HG03571 (cell line): ENCODE measurements around the gene SEC14L3.

Experiments used
- ATAC-seq: cut with Tn5 transposase; IDR thresholded peaks from one replicate; pipeline ENCODE4 v1.9.1; 2021; ENCODE audit not compliant: unreplicated experiment

Gene SEC14L3

GRCh38 chr22:30445438-30446145 is 26.2 kb downstream of the SEC14L3 start:
- ATAC-seq, result no peak

DNA sequence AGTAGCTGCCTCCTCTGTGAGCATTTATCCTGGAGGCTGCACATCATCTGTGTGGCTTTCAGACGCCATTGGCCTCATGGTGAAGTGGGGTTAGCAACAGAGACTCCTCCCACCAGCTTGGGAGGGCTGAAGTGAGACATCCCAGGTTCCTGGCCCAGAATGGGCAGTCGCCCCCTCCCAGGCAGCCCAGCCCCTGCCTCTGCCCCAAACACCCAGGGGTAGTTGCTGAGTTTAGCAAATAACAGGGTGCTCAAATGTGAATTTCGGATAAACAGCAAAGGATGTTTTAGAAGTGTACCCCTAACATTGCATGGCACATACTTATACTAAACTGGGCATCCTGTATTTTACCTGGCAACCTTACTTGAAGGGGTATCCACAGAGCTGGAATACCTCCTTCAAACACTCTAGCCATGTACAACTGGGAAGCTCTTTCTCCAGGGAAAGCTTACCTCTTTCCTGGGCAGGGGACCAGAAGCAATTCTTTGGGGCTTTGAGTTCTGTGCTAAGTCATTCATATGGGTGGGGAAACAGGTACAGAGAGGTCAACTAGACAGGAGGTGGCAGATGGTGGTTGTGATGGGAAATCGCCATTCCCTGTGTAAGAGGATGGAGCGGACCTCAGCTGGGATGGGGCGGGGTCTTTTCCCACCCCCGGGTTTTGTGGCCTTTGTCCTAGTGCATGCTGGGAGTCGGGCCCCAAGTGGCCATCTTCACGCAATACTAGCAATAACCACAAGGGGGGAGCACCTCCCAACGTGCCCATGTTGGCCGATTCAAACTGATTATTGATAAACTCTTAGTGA is 27.0 kb downstream of the SEC14L3 start:
- no peak for ATAC-seq

- no peak for ATAC-seq
Observed at GRCh38 chr22:30441088-30441487, 30.7 kb downstream of the SEC14L3 start.

DNA sequence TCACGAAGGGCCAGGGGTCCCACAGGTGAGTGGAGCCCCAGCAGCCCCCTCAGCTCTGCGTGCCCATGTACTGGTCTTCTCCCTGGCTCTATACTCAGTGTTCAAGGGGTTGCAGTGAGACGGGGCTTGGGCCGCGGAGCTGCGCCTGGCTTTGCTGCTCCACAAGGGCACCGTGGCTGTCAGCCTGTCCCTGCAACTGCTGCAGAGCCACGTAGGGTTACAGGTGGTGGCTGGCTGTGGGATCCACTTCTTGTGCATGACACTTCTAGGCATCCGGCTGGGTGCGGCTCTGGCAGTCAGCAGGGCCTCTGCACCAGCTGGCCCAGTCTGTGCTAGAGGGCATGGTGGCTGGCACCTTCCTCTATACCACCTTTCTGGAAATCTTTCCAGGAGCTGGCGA is 32.0 kb downstream of the SEC14L3 start:
- no peak for ATAC-seq

DNA sequence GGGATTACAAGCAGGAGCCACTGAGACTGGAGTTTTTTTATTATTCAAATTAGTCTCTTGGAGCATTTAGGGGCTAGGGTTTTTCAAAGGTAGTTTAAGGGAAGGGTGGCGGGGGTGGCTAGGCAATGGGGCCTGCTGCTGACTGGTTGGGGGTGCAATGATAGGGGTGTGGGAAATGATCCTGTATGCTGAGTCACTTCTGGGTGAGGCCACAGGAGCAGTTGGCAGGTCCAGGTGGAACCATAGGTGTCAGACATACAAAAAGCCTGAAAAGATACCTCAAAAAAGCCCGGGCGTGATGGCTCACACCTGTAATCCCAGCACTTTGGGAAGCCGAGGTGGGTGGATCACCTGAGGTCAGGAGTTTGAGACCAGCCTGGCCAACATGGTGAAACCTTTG is 32.6 kb downstream of the SEC14L3 start:
- ATAC-seq, result no peak

DNA sequence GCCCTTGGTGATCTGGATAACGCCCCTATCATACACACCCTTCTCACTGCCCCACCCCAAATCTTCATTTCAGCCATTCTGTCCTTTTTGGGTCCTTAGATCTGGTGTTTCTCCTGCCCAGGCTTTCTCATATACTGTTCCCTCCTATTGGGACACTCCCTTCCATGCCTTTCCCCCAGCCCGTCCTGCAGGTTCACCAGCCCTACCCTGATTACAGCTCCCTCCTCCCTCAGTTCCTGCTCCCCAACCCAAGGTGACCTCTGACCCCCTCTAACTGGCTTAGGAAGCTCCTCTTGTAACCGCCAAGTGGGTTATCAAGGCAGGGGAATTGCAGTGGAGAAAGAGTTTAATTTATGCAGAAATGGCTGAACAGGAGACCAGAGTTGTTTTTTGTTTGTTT is 33.3 kb downstream of the SEC14L3 start:
- no peak for ATAC-seq

DNA sequence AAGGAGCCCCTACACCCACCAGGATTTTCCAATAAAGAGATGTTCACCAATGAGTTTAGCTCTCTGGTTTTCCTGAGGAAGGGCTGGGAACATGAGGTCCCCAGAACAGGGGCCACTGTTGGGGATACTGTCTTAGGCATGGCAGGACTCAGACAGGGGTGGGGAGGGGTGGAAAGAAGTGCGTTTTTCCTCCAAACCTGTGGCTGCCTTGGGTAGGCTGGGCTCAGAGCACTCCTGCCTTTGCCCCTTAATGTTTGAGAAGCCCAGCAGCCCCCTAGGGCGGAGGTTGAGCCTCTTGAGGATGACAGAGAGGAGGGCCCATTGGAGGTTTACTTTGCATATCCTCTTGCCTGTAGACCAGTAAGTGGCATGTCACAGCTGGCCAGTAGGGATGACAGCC is 35.6 kb downstream of the SEC14L3 start:
- ATAC-seq, result no peak

GRCh38 chr22:30435674-30436126 is 36.1 kb downstream of the SEC14L3 start:
- ATAC-seq, result no peak

DNA sequence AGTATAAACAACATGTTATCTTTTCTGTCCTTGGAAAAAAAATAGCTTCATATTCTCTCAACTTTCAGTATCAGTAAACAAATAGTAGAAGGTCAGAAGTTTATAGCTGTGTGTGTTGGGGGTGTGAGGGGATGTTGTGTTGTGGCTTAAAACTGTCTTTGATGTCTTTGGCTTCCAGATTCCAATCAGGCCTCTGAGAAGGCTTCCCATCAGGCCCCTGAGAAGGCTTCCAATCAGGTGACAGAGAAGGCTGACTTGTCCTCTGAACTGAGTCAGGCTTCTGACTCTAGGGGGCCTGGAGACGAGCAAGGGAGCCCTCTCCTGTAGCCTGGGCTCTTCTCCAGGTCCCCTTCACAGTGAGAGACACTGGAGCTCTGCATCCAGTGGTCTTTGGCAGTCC is 37.0 kb downstream of the SEC14L3 start:
- ATAC-seq, result no peak

GRCh38 chr22:30433773-30434172 is 38.0 kb downstream of the SEC14L3 start:
- ATAC-seq, result no peak

GRCh38 chr22:30433227-30433626 is 38.6 kb downstream of the SEC14L3 start:
- ATAC-seq, result no peak

GRCh38 chr22:30432520-30432919 is 39.3 kb downstream of the SEC14L3 start:
- ATAC-seq, result no peak

DNA sequence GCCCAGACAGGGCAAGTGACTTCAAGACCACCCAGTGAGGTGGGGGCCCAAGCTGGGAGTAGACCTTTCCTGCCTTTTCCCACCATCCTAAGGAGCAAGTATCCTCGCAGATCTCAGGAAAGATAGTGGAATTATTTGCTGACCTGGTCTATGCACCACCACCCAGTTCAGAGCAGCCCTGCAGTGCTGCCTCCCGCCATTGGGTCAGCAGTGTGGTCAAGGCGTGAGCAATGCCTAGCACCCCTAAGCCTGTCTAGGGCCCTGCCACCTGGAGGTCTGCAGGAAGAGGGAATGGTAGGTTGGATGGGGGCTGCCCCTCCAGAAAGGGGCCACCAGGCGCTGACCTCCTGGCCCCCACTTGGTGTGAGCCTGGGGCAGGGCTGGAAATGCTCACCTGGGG is 39.7 kb downstream of the SEC14L3 start:
- no peak for ATAC-seq

DNA sequence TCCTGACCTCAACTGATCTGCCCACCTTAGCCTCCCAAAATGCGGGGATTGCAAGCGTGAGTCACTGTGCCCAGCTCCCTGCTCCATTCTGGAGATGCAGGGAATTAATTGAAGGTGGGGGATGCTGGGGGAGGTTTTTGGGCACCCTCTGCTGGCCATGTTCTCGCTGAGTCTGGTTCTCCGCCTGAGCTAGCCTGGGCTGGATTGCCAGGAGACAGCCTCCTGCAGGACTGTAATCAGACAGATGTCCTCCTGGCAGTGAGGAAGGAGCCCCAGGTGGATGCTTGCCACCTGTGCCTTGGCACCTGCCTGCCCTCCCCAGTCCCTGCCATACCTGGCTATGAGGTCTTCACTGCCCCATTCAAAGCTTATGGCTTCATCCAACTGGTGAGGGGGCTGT is 40.9 kb downstream of the SEC14L3 start:
- no peak for ATAC-seq

DNA sequence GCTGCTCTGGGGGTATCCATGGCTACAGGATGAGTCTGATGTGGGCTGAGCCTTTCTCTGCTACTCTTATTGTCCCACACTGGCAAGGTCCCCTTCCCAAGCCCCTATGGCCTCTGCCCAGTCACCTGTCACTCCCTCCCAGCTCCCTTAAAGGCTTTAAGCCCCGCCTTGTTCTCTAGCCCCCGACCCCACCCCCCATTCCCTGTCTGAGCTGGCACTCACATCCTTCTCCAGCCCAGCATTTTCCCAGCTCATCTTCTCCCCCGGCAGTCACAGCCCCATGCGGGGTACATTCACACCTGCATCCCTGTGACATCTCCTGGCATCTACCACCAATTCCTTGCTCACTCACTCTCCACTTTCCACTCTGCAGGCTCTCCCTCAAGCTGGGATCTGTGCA is 41.9 kb downstream of the SEC14L3 start:
- ATAC-seq, result no peak

DNA sequence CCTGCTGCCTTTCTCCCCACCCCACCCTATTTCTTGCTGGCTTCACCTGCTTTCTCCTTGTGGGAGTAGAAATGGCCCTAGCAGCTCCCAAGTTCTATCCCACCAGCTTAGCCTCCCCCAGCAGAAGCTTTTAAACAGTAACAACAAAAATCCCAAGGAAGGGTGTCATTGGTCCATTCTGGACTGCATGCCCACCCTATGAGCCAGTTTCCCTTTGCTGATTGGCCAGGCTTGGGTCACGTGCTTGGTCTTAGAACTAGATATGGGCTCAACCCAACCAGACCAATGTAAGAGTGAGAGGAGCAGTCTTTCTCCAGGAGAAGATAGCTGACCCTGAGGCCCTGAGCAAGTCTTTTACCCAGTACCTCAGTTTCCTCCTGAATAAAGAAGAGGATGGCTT is 43.9 kb downstream of the SEC14L3 start:
- no peak for ATAC-seq

DNA sequence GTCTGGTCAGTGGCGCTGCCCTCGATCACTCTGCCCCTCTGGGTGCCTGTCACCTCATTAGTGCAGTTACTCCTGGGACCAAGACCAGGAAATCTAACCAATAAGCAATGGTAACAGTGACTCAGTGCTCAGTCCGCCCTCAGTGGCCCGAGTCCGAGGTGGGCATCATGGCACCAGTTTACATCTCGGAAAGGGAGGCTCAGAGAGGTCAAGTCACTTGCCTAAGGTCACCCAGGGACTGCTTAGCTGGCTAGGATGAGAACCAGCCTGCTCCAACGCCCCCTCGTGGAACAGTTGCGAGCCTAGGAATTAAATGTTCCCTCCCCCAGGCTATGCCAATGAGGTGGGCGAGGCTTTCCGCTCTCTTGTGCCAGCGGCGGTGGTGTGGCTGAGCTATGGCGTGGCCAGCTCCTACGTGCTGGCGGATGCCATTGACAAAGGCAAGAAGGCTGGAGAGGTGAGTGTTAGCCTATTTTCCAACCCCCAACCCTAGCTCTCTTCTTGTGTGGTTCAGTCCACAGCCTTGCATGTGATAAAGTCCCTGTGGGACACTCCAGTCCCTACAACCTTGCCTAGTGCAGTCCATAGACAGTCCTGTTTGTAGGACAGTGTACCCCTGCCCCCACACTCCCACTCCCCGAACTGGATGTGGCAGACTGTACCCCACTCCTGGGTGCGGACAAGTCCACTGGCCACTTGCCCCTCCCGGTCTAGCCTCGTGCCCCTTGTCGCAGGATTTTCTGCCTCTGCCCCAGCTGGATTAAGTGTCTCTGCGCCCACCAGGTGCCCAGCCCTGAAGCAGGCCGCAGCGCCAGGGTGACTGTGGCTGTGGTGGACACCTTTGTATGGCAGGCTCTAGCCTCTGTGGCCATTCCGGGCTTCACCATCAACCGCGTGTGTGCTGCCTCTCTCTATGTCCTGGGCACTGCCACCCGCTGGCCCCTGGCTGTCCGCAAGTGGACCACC is 45.1 kb downstream of the SEC14L3 start:
- no peak for ATAC-seq

DNA sequence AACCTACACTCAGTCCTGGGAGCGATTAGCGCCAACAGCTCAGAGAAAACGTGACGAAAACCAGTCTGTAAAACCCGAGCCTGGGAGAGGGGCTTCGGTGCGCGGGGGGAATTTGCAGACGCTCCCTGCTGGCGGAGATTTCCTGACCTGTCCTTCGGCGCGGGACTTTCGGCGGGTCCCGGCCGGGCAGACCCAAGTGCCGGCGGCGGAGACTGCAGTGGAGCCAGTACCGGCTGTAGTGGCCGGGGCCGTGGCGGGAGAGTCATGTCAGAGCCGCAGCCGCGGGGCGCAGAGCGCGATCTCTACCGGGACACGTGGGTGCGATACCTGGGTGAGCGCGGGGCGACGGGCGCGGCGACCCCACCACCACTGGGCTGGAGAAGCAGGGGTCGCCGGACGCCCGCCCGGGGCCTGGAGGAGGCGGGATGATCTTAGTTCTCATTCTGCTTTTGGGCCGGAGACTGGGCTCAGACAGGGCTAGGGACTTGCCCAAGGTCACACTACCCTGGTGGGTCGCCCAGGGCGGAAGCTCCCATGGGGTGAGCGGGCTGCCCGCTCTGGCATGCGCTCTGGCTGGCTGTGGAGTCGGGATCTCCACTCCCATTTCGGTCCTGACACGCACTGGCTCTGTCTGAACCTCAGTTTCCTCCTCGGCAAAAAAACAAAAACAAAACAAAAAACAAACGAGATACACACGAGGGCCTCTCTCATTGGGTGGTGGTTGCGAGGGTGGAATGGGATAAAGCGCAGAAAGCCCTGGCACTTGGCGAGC is 46.0 kb downstream of the SEC14L3 start, which contains the start of gene MTFP1:
MTFP1 (plus strand) TSS at position 153 of the 772 bp plus-strand sequence; CDS start at position 265, 112 bp downstream.
- ATAC-seq, result no peak

DNA sequence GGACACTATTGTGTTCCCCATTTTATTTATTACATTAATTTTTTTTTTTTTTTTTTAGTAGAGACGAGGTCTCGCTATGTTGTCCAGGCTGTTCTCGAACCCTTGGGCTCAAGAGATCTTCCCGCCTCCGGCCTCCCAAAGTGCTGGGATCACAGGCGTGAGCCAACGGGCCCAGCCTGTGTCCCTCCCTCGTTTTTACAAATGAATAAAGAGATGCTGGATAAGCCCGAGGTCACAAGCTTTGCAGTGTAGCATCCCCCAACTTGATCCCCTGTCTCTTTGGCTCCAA is 46.5 kb downstream of the SEC14L3 start:
- ATAC-seq, result no peak

GRCh38 chr22:30424534-30425326 is 47.1 kb downstream of the SEC14L3 start:
- ATAC-seq, result no peak
